Hematopoietic multipotent progenitor cell treated with erythropoietin and hydrocortisone succinate and interleukin-3 and kit ligand, for 6 days (in vitro differentiated cells): ENCODE results near the gene SMIM21.
A peak's percentile ranks its signal among the peaks of the same experiment; 100 is the strongest.

Source experiments
- DNase-seq: peaks from one replicate; pipeline ENCODE4 v3.0.0-alpha.2; 2015

Gene SMIM21

GRCh38 chr18:75427603-75428002 lies at the start of gene SMIM21:
Gene SMIM21, minus strand, starts transcription at chr18:75427703. Its CDS starts 140 bp downstream, at chr18:75427563.
- no peak for DNase-seq

- no peak for DNase-seq
These were observed 47.7 kb upstream of the SMIM21 start for GRCh38 chr18:75475228-75475627.

- no peak for DNase-seq
These were observed 46.8 kb upstream of the SMIM21 start for GRCh38 chr18:75474332-75474731.

GRCh38 chr18:75473316-75473715 lies 45.8 kb upstream of the SMIM21 start:
- DNase-seq = no peak

GRCh38 chr18:75472906-75473305 lies 45.4 kb upstream of the SMIM21 start:
- DNase-seq = no peak

- no peak for DNase-seq
These were observed 44.9 kb upstream of the SMIM21 start for GRCh38 chr18:75472396-75472795.

- DNase-seq = no peak
These were observed 44.3 kb upstream of the SMIM21 start for GRCh38 chr18:75471850-75472249.

- no peak for DNase-seq
These were observed 40.3 kb upstream of the SMIM21 start for GRCh38 chr18:75467851-75468250.

- no peak for DNase-seq
These were observed 39.8 kb upstream of the SMIM21 start for GRCh38 chr18:75467281-75467795.

GRCh38 chr18:75464356-75464755 lies 36.9 kb upstream of the SMIM21 start:
- no peak for DNase-seq

GRCh38 chr18:75462178-75462832 lies 34.8 kb upstream of the SMIM21 start:
- DNase-seq = no peak

GRCh38 chr18:75456199-75456631 lies 28.7 kb upstream of the SMIM21 start:
- no peak for DNase-seq

GRCh38 chr18:75455249-75456198 lies 28.0 kb upstream of the SMIM21 start:
- peak; percentile 1 for DNase-seq

GRCh38 chr18:75454022-75454795 lies 26.7 kb upstream of the SMIM21 start:
- no peak for DNase-seq

GRCh38 chr18:75450906-75451305 lies 23.4 kb upstream of the SMIM21 start:
- no peak for DNase-seq

- no peak for DNase-seq
These were observed 14.4 kb upstream of the SMIM21 start for GRCh38 chr18:75441896-75442295.

- DNase-seq = no peak
These were observed 11.8 kb upstream of the SMIM21 start for GRCh38 chr18:75439348-75439747.

GRCh38 chr18:75438891-75439290 lies 11.4 kb upstream of the SMIM21 start:
- DNase-seq = no peak

GRCh38 chr18:75437979-75438378 lies 10.5 kb upstream of the SMIM21 start:
- no peak for DNase-seq

- no peak for DNase-seq
These were observed 5.6 kb upstream of the SMIM21 start for GRCh38 chr18:75433098-75433497.

- no peak for DNase-seq
These were observed 2.5 kb upstream of the SMIM21 start for GRCh38 chr18:75429975-75430374.

- no peak for DNase-seq
These were observed 987 bp upstream of the SMIM21 start for GRCh38 chr18:75428490-75428889.

GRCh38 chr18:75422341-75422910 lies 5.1 kb downstream of the SMIM21 start:
- DNase-seq = no peak
